IPS-20b (cell line): ENCODE data around the gene DSG4.

Experiments used
- H3K27ac ChIP-seq: one replicate; pipeline ENCODE4 v1.5.1; 2013; ENCODE audit warnings: low read length
- H3K27me3 ChIP-seq: 2 replicates; pipeline ENCODE4 v1.6.1; 2013; ENCODE audit warnings: mild to moderate bottlenecking, low read length, inconsistent platforms; ENCODE audit not compliant: insufficient read depth
- H3K36me3 ChIP-seq: 2 replicates; pipeline ENCODE4 v1.6.1; 2013; ENCODE audit warnings: low read depth, mild to moderate bottlenecking, inconsistent platforms, low read length, moderate library complexity; ENCODE audit not compliant: insufficient read depth
- H3K4me1 ChIP-seq: 2 replicates; pipeline ENCODE4 v1.6.1; 2013; ENCODE audit warnings: mild to moderate bottlenecking, control low read depth, inconsistent platforms, low read length, moderate library complexity; ENCODE audit not compliant: insufficient read depth
- H3K4me3 ChIP-seq: 2 replicates; pipeline ENCODE4 v1.5.1; 2013; ENCODE audit warnings: mild to moderate bottlenecking, low read length, inconsistent platforms
- H3K9ac ChIP-seq: 2 replicates; pipeline ENCODE4 v1.6.1; 2013; ENCODE audit warnings: low read depth, mild to moderate bottlenecking, inconsistent platforms, low read length, moderate library complexity
- H3K9me3 ChIP-seq: 2 replicates; pipeline ENCODE4 v1.6.1; 2013; ENCODE audit warnings: mild to moderate bottlenecking, low read depth, low read length, inconsistent platforms; ENCODE audit not compliant: insufficient read depth

DSG4 gene

DNA sequence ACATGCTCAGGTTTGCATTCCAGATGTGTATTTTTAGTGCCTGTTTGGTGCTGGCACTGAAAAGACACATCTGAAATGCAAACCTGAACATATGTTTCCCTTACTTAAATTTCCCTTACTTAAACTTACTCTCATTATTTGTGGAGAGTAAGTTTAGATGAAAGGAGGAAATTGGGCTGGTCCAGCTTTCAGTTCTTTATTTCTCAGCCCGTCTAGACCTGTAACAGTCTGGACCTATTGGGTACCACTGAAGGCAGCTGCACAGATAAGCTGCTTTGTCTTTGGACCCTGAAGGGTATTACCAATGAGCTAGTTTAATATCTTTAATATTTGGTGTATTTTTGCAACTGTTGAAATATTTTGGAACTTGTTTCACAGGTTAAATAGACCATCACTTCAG lies 54.0 kb downstream of the DSG4 start:
- H3K36me3 ChIP-seq: no peaks in the 10 kb centered on the region
- no peak overlapping the region for H3K4me3 ChIP-seq
- no peaks in the 10 kb centered on the region for H3K27me3 ChIP-seq
- H3K9ac ChIP-seq: no peak overlapping the region
- no peak overlapping the region for H3K27ac ChIP-seq
- 0 out of 2 replicates have a peak, but pooled peaks cover 4% of the 10 kb centered on the region for H3K4me1 ChIP-seq
- no peaks in the 10 kb centered on the region for H3K9me3 ChIP-seq

DNA sequence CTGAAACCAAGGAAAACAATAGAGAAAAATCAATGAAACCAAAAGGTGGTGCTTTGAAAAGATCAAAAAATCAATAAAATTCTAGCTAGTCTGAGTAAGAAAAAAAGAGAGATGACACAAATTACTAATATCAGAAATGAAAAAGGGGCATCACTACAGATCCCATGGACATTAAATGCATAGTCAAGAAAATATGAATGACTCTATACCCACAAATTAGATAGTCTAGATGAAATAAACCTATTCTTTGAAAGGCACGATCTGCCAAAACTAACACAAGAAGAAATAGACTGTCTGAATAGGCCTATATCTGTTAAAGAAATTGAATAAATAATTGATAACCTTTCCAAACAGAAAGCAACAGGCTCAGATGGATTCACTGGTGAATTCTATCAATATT lies 55.7 kb downstream of the DSG4 start:
- Histone ChIP-seq H3K27me3 (no peaks in the 10 kb centered on the region), H3K9me3 (no peaks in the 10 kb centered on the region), H3K36me3 (no peaks in the 10 kb centered on the region), H3K4me3 (no peak overlapping the region), H3K9ac (no peak overlapping the region), H3K27ac (no peak overlapping the region), H3K4me1 (0 out of 2 replicates have a peak, but pooled peaks cover 4% of the 10 kb centered on the region)

DNA sequence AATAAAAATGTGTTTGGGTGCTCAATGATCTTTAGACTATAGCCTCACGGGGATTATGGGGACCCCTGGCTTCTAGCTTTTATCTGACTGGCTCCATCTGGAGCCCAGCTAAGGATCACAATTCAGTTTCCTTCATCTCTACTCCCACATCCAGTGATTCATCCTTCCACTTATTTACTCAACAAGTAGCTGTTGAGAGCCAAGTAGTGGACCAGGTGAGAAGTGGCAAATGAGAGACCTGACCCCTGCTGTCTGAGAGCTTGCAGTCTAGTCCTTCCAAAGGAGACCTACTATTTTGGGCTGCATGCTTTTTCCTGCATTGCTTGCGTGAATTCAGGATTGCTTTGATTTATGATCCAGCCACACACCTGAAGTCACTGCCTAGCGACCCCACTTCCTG lies 60.2 kb downstream of the DSG4 start:
- no peaks in the 10 kb centered on the region for H3K36me3 ChIP-seq
- no peaks in the 10 kb centered on the region for H3K9me3 ChIP-seq
- H3K27ac ChIP-seq: no peak overlapping the region
- no peaks in the 10 kb centered on the region for H3K27me3 ChIP-seq
- no peaks in the 10 kb centered on the region for H3K4me1 ChIP-seq
- H3K4me3 ChIP-seq: no peak overlapping the region
- H3K9ac ChIP-seq: no peak overlapping the region

DNA sequence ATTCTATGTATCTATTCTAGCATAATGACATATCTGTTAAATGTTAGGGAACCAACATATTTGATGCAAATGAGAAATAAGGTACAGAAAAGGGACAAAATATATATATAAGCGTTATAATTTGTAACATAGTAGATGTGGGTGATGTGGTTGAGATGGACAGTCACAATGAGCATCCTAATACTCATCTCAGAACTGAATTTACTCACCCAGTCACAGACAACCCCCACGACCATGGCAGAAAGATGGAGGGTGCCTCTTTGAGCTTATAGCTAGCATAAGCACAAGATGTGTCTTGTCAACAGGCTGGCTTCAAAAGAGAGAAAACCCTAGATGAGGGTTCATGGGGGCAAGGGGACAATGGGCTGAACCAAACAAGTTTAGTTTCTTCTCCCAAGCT lies 61.8 kb downstream of the DSG4 start:
- Histone ChIP-seq H3K36me3 (no peaks in the 10 kb centered on the region), H3K4me1 (no peaks in the 10 kb centered on the region), H3K9ac (no peak overlapping the region), H3K9me3 (no peaks in the 10 kb centered on the region), H3K27me3 (no peaks in the 10 kb centered on the region), H3K4me3 (no peak overlapping the region), H3K27ac (no peak overlapping the region)

DNA sequence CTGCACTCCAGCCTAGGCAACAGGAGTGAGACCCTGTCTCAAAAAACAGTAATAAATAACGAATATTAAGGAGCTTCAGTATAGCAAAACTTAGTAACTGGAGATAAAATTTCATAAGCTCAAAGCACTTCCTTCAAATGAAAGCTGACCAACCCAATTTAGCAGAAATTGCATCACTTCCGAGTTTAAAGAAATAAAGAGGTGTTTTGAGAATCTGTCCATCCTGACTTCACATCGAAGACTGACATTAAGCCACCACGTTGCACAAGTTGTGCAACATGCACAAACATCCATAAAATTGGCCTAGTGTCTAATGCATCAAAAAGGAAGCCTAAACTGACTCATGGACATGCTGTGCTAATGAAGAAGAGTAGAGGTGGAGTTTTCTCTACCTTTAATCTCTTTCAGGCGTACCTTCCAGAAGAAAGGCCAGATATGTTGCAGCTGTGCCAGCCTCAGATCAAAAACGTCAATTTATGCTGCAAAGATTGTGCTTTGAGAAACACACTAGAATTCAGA lies 63.3 kb downstream of the DSG4 start:
- Histone ChIP-seq H3K27ac (no peak overlapping the region), H3K4me1 (no peaks in the 10 kb centered on the region), H3K9me3 (no peaks in the 10 kb centered on the region), H3K36me3 (no peaks in the 10 kb centered on the region), H3K4me3 (no peak overlapping the region), H3K27me3 (no peaks in the 10 kb centered on the region), H3K9ac (no peak overlapping the region)

DNA sequence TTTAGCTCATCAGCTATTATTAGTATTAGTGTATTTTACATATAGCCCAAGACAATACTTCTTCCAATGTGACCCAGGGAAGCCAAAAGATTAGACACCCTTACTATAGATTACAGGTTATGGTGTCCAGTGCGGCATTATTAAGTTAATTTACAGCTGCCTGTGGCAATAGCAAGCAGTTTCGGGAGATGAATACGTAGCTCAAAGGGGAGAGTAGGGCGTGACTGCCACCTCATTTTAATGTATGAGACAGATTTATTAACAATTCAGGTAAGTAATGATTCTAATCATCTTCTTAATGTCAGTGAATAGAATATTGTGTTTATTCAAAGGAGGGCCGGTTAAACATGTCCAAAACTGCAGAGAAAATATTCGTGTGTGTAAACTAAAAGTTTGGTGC lies 64.2 kb downstream of the DSG4 start:
- Histone ChIP-seq H3K9ac (no peak overlapping the region), H3K4me1 (no peaks in the 10 kb centered on the region)

DNA sequence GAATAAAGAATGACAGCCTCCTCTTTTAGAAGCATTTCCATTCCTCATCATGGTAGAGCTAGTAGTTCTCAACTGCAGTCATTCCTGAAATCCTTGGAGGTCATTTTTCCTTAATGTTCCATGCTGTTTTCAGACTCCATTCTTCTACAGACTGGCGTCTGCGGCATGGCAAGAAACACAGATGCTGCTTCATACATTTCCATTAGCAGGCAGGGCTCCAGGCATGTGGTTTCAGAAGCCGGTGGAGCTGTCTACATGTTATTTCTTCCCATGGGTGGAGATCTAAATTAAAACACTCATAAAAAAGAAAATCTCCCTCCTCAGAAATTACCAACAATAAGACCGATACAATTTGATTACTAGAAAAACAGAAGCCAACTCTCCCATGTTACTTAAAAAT lies 64.9 kb downstream of the DSG4 start:
- no peak overlapping the region for H3K9ac ChIP-seq
- no peaks in the 10 kb centered on the region for H3K9me3 ChIP-seq
- H3K4me1 ChIP-seq: no peaks in the 10 kb centered on the region
- H3K27ac ChIP-seq: no peak overlapping the region
- no peak overlapping the region for H3K4me3 ChIP-seq
- H3K36me3 ChIP-seq: no peaks in the 10 kb centered on the region
- H3K27me3 ChIP-seq: no peaks in the 10 kb centered on the region

More for the DNA sequence above, 64.2 kb downstream of the DSG4 start:
- H3K9me3 ChIP-seq: no peaks in the 10 kb centered on the region
- no peak overlapping the region for H3K4me3 ChIP-seq
- no peak overlapping the region for H3K27ac ChIP-seq
- no peaks in the 10 kb centered on the region for H3K27me3 ChIP-seq
- no peaks in the 10 kb centered on the region for H3K36me3 ChIP-seq

DNA sequence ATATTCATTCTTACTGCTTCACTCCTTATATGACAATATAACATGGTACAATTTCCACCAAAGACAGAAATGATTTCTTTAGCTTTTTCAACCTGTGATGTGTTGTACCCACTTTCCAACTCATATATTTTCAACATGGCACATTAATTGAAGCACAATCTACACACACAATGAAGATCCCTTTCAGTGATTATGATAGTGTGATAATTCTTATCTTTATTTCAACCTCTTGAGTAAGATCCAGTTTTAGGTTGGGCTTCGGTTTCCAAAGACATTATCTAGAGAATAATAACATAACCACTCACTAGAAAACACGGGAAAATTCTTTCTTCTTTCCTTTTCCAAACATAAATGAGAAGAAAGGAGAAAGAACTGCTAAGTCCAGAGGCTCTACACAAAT lies 67.6 kb downstream of the DSG4 start:
- no peaks in the 10 kb centered on the region for H3K27me3 ChIP-seq

DNA sequence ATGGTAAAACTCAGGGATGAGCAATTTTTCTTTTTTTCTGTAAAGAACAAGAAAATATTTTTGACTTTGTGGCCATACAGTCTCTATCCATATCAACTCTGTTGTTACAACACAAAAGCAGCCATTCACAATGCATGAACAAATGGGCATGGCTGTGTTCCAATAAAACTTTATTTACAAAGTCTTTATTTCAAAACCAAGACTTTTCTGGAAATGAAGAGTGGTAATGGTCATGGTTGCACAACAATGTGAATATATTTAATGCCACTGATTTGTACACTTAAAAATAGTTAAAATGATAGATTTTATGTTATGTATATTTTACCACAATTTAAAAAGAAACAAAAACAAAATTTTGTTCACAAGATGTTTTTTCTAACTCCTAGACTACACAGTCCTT lies 69.3 kb downstream of the DSG4 start:
- Histone ChIP-seq H3K4me1 (no peaks in the 10 kb centered on the region), H3K9me3 (no peaks in the 10 kb centered on the region), H3K4me3 (no peak overlapping the region), H3K27ac (no peak overlapping the region), H3K36me3 (no peaks in the 10 kb centered on the region), H3K9ac (no peak overlapping the region), H3K27me3 (no peaks in the 10 kb centered on the region)

More for the DNA sequence above, 67.6 kb downstream of the DSG4 start:
- Histone ChIP-seq H3K9me3 (no peaks in the 10 kb centered on the region), H3K9ac (no peak overlapping the region), H3K27ac (no peak overlapping the region), H3K4me1 (no peaks in the 10 kb centered on the region), H3K4me3 (no peak overlapping the region), H3K36me3 (no peaks in the 10 kb centered on the region)

DNA sequence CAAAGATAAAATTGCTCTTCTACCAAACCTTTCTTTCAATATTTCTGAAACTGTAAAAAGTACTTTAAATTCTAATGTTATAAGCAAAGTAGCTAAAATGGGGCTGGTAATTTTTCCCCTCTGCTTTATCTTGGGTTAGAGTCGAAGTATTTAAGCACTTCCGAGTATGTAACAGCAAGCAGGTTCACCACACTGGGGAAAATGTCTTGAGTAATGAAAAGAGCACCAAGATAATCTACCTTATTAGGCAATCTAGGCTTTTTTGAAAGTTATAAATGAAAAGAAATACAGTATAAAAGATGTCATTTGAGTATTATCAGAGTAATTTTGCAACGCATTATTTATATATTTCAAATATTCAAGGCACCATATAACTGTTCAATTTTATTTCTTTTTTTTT lies 70.3 kb downstream of the DSG4 start:
- Histone ChIP-seq H3K36me3 (no peaks in the 10 kb centered on the region), H3K27me3 (no peaks in the 10 kb centered on the region), H3K9ac (no peak overlapping the region), H3K4me1 (no peaks in the 10 kb centered on the region), H3K9me3 (no peaks in the 10 kb centered on the region), H3K4me3 (no peak overlapping the region), H3K27ac (no peak overlapping the region)

DNA sequence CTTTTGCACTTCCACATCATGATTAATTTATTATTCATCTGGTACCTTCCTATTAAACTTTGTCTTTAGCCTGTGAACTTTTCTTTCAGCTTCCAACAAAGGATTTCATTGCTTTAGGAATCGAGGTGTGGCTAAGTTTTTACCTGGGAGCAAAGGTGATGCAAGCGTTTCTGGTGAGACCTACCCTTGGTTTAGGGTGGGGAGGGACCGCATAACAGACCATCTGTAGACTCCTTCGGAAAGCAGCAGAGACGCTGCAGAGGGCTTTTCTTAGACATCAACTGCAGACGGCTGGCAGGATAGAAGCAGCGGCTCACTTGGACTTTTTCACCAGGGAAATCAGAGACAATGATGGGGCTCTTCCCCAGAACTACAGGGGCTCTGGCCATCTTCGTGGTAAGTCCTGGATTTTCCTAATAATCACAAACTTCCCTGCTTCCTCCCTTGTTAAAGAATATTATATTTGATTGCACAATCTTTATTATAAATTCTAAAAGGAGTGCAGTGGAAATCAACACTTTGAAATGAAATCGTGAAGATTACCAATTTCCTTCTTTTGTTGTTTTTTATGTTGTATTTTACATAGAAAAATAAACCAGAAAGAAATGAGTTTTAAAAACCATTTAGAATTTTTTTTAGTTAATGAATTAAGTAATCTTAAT lies 71.1 kb downstream of the DSG4 start, which contains the start of gene DSG3:
Gene DSG3 (plus strand): TSS at position 212 of the 662 bp plus-strand sequence. CDS start 137 bp downstream, at position 349.
- Histone ChIP-seq H3K27me3 (no peaks in the 10 kb centered on the region), H3K36me3 (no peaks in the 10 kb centered on the region), H3K9ac (no peak within 1 kb of the TSS), H3K4me1 (no peaks in the 10 kb centered on the region), H3K9me3 (no peaks in the 10 kb centered on the region), H3K27ac (no peak within 1 kb of the TSS), H3K4me3 (no peak within 1 kb of the TSS)

DNA sequence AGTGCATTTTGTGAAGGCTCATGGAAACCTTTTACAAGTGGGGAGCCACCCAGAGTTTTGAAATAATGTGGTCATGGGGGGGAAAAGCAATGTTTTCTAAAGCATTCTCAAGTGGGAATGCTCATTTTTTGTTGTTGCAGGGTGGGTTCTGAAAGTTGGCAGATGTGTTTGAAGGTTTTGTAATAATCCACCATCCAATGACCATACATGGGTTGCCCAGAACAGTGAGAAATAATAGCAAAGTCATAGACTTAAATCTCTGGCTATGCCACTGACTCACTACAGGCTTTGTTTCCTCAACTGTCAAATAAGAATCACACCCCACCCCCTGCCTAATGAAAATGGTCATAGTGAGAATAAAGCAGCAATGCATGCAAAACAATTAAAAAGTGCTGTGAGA lies 73.8 kb downstream of the DSG4 start:
- Histone ChIP-seq H3K27me3 (no peaks in the 10 kb centered on the region), H3K27ac (no peak overlapping the region), H3K9ac (no peak overlapping the region), H3K36me3 (no peaks in the 10 kb centered on the region), H3K4me1 (no peaks in the 10 kb centered on the region), H3K4me3 (no peak overlapping the region), H3K9me3 (no peaks in the 10 kb centered on the region)
